ENCODE measurements around the gene EAF1. TPM values are rescaled to one million over a fixed set of nuclear protein-coding genes. Genes with fewer than 3 reads are reported as not detected.
"Not testable (repeated sequence)": the region's sequence is repeated elsewhere in the genome, so short reads cannot be mapped to it uniquely, and the experiment has no call there.

The EAF1 gene
- total RNA-seq, 1 experiment from 2014 or later: 15.8 TPM

- peak; percentile 51 for DNase-seq (ENCODE audit: low spot score)
These were observed 21.8 kb upstream of the EAF1 start for GRCh38 chr3:15405448-15406050.

DNA sequence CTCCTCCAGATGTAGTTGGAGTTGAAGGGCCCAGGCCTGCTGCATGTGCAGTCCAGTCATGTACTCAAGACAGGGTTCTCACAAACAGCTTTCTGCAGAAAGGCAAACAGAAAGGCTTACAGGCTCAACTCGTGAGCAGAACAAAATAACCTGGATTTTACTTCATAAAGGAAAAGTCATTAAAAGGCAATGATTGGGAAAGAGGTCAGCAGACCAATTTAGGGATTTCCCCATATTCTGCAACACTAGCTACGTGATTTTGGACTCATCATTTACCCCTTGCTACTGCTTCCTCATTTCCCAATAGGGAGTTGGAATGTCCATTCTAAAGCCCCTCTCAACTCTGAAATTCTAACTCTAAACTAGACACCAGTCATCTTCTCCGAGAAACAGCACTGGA lies 18.2 kb upstream of the EAF1 start:
- DNase-seq (ENCODE audit: low spot score): no peak

DNA sequence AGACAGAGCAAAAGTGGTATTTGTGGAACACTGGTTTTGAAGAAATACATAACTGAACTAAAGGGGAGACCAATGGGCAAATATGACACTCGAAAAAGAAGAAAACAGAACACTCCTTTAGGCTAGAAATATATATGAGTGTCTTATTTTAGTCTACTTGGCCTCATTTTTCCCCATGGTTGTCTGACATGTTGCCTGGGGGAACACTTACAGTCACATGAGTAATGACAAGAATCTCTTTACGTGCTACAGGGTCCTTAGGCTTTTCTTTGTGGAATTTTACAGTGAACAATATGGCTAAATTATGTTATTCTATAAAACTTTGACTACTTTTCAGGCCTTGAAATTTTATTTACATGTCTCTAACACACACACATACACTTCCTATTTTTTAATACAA lies 17.6 kb upstream of the EAF1 start:
- no peak for DNase-seq (ENCODE audit: low spot score)

GRCh38 chr3:15410966-15411365 lies 16.4 kb upstream of the EAF1 start:
- not testable (repeated sequence) for DNase-seq (ENCODE audit: low spot score)

GRCh38 chr3:15420871-15421270 lies 6.5 kb upstream of the EAF1 start:
- DNase-seq (ENCODE audit: low spot score): no peak

- DNase-seq (ENCODE audit: low spot score): no peak
These were observed 749 bp upstream of the EAF1 start for GRCh38 chr3:15426579-15427118.

DNA sequence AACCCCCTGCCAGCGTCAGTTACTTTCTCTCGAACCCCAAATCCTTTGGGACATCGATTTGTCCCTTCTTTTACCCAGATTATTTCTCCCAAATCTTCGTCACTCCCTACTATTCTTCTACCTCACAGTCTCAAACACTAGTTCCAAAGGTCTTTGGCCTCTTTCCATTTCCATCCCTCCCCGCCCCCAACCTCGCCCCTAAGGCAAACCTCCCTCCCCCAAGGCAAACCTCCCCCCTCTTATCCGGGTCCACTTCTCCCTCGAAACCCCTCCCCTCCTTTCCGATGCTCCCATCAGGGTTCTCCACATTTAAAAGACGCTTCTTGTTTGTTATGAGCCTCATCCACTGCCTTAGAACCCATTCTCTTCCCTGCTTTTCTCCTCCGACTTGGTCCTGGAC lies 583 bp downstream of the EAF1 start:
- DNase-seq (ENCODE audit: low spot score): no peak

DNA sequence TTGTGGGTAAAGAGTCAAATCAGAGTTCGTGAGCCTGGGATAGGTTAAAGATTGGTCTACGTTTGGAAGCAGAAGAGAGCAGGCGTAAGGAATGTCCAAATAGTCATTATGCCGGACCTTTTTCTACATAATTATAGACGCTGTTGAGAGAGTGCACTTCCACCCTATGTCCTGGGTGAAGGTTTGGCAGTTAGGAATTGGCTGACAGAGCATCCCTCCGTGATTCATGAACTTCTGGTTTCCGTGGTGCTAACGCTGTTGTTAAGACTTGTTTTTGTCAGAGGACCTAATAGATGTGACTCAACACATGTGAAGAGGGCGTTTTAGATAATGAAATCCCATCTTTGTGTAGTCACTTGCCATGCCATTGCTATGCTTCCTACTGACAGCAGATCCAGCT lies 1.1 kb downstream of the EAF1 start:
- DNase-seq (ENCODE audit: low spot score): no peak

GRCh38 chr3:15429080-15429479 lies 1.7 kb downstream of the EAF1 start:
- no peak for DNase-seq (ENCODE audit: low spot score)

GRCh38 chr3:15430624-15431023 lies 3.2 kb downstream of the EAF1 start:
- DNase-seq (ENCODE audit: low spot score): no peak

GRCh38 chr3:15431256-15431837 lies 3.9 kb downstream of the EAF1 start:
- DNase-seq (ENCODE audit: low spot score): no peak

GRCh38 chr3:15433531-15433930 lies 6.1 kb downstream of the EAF1 start:
- no peak for DNase-seq (ENCODE audit: low spot score)

- no peak for DNase-seq (ENCODE audit: low spot score)
These were observed 7.4 kb downstream of the EAF1 start for GRCh38 chr3:15434756-15435155.

- no peak for DNase-seq (ENCODE audit: low spot score)
These were observed 8.8 kb downstream of the EAF1 start for GRCh38 chr3:15436246-15436645.

DNA sequence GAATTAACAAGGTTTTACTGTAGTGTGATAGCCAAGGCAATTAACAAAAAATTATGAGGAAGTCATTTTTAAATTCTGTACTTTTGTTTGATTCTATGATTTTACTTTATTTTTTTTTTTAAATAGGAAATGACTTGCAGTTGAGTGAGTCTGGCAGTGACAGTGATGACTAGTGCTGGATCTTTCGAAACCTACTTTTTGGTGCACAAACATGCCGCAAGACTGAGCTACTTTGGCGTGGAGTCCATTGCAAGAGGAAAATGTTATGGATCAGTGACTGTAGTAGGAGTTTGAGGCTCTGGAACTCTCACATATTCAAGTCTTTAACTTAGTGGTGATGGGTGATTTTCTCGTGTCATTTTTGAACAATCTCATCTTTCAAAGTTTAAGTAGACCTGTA lies 11.6 kb downstream of the EAF1 start:
- DNase-seq (ENCODE audit: low spot score): no peak

DNA sequence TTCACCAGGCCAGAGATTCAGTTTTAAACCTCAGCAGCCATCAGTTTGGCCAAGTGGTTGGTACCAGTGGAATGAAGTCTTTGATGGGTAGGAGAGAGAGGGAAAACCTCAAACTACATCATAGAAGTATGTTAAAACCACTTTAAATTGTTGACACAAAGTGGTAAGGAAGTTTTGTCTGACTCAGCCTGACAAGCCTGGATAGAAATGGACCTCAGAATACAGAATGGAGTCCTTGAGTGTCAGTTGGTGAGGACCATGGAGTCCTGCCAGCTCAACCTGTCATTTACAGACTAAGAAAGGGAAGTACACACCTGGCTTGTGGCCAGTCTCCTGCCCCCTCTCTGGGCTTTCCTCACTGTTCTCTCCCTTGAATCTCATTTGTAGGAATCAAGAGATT lies 12.1 kb downstream of the EAF1 start:
- DNase-seq (ENCODE audit: low spot score): no peak

DNA sequence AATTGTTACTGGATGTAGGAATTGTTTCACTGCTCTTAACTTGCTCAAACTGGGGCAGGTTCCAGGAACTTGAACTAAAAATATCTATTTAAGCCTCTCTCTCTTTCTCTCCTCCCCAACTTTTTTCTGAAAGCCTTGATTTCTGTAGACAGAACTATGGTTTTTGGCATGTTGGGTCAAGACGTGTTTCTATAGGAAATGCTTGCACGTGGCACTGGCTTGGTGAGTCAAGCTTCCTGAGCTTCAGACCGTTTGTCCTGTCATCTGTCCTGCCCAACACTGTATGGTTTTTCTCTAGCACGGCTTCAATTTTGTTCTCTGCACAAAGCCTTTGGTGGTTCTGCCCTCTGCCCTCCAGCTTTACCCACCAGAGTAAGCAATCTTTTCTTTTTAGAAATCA lies 13.5 kb downstream of the EAF1 start:
- no peak for DNase-seq (ENCODE audit: low spot score)

DNA sequence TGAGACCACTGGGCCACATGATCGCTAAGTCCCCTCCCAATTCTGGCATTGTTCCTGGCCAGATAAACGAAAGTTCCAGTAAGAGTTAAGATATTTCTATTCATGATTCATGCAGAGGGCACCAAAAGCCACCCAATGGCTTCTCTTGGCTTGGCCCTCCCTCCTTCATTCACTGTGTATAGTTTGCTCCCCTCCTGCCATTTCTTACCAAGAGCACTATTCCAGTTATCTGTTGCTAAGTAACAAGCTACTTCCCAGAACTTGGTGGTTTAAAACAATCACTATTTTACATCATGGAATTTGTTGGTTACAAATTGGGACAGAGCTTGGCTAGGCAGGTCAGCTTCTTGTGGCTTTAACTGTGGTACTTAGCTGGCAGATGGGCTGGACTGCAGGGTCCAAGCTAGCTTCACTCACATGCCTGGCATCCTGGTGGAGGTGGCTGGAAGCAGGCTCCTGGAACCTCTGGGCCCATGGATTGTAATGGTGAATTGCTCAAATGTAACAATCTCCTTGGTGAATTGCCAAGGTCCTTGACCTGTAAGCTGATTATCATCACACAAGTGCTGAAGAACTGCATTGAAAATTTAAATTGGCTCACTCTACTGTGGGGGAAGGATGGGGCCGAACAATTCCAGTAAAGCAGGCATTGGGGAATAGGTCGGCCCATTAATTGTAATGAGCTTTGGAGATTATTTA lies 16.6 kb downstream of the EAF1 start:
- peak; percentile 17 for DNase-seq (ENCODE audit: low spot score)

GRCh38 chr3:15449489-15450224 lies 22.3 kb downstream of the EAF1 start:
- no peak for DNase-seq (ENCODE audit: low spot score)

GRCh38 chr3:15450438-15451215 lies 23.2 kb downstream of the EAF1 start:
- no peak for DNase-seq (ENCODE audit: low spot score)

GRCh38 chr3:15451216-15452113 lies 24.1 kb downstream of the EAF1 start:
- DNase-seq (ENCODE audit: low spot score): no peak
